SU-DHL-6 (cell line): ENCODE results near the gene FBXW5.

Experiments
- H2AFZ ChIP-seq: fragments of 200-600 bp; sonication (generic); 2 replicates; pipeline ENCODE4 v1.6.1; 2014; ENCODE audit warnings: low read depth, mild to moderate bottlenecking, moderate library complexity, mixed read lengths, antibody characterized with exemption, low read length; ENCODE audit not compliant: severe bottlenecking
- H3F3A ChIP-seq: fragments of 200-600 bp; shearing (Covaris generic); 2 replicates; pipeline ENCODE4 v1.6.0; 2016; ENCODE audit warnings: antibody characterized with exemption, mild to moderate bottlenecking; ENCODE audit not compliant: insufficient read depth
- H3K27ac ChIP-seq: fragments of 200-600 bp; sonication (generic); 2 replicates; pipeline ENCODE4 v1.5.1; 2016; ENCODE audit warnings: low read depth, mild to moderate bottlenecking, low read length, moderate library complexity, mixed read lengths
- H3K27me3 ChIP-seq: fragments of 200-600 bp; sonication (generic), shearing (Covaris generic); 2 replicates; pipeline ENCODE4 v1.6.0; 2014; ENCODE audit warnings: mild to moderate bottlenecking, low read length
- H3K36me3 ChIP-seq: fragments of 200-600 bp; sonication (generic); 2 replicates; pipeline ENCODE4 v1.6.1; 2014; ENCODE audit warnings: mild to moderate bottlenecking, low read length, mixed read lengths
- H3K4me2 ChIP-seq: fragments of 300-600, 200-600 bp; shearing (Covaris generic), sonication (generic); 2 replicates; pipeline ENCODE4 v1.6.0; 2014; ENCODE audit warnings: low read length, low read depth, mild to moderate bottlenecking; ENCODE audit not compliant: poor library complexity, severe bottlenecking
- H3K4me3 ChIP-seq: fragments of 200-600 bp; sonication (generic); 2 replicates; pipeline ENCODE4 v1.5.1; 2014; ENCODE audit warnings: antibody characterized with exemption, low read length, mild to moderate bottlenecking, mixed read lengths; ENCODE audit not compliant: insufficient read depth, poor library complexity, severe bottlenecking
- H3K79me2 ChIP-seq: fragments of 200-600 bp; sonication (generic); 2 replicates; pipeline ENCODE4 v1.6.1; 2014; ENCODE audit warnings: mild to moderate bottlenecking, low read length, moderate library complexity; ENCODE audit not compliant: insufficient read depth
- H3K9ac ChIP-seq: fragments of 200-600 bp; sonication (generic); 2 replicates; pipeline ENCODE4 v1.7.0; 2014; ENCODE audit warnings: mild to moderate bottlenecking, low read length
- H3K9me2 ChIP-seq: fragments of 200-600 bp; sonication (generic); replicated peaks from 2 replicates; pipeline ENCODE4 v1.6.1; 2014; ENCODE audit warnings: low read length; ENCODE audit not compliant: insufficient read depth
- H3K9me3 ChIP-seq: fragments of 200-600 bp; sonication (generic); 2 replicates; pipeline ENCODE4 v1.6.1; 2014; ENCODE audit warnings: low read length, mixed read lengths; ENCODE audit not compliant: insufficient read depth
- H4K20me1 ChIP-seq: fragments of 200-600 bp; sonication (generic); 2 replicates; pipeline ENCODE4 v1.6.1; 2014; ENCODE audit warnings: low read depth, mild to moderate bottlenecking, antibody characterized with exemption, low read length, moderate library complexity, mixed read lengths
- CTCF ChIP-seq: fragments of 200-600 bp; sonication (generic); IDR thresholded peaks from one replicate; pipeline ENCODE4 v1.5.1; 2017; ENCODE audit warnings: antibody characterized with exemption, mild to moderate bottlenecking, low read length, moderate library complexity; ENCODE audit not compliant: insufficient read depth, poor library complexity, severe bottlenecking
- EZH2phosphoT487 ChIP-seq: fragments of 200-600 bp; sonication (generic), shearing (Covaris generic); conservative IDR thresholded peaks from 2 replicates; pipeline ENCODE4 v1.6.1; 2018; ENCODE audit warnings: mild to moderate bottlenecking, antibody characterized with exemption, low read length, moderate library complexity, mixed read lengths

FBXW5 gene

GRCh38 chr9:136925414-136926153 lies 19.0 kb downstream of the FBXW5 start:
- no peaks in the 10 kb centered on the region for H4K20me1 ChIP-seq
- no peaks in the 10 kb centered on the region for H3K36me3 ChIP-seq
- no peak overlapping the region for H3K27ac ChIP-seq
- TF ChIP-seq EZH2phosphoT487: no peak
- TF ChIP-seq CTCF: no peak
- H2AFZ ChIP-seq: no peak overlapping the region
- no peak overlapping the region for H3K9ac ChIP-seq
- no peaks in the 10 kb centered on the region for H3K9me3 ChIP-seq
- H3K4me3 ChIP-seq: no peak overlapping the region
- H3K4me2 ChIP-seq: no peak overlapping the region
- H3F3A ChIP-seq: 0 out of 2 replicates have a peak, but pooled peaks cover 4% of the 10 kb centered on the region
- no peaks in the 10 kb centered on the region for H3K79me2 ChIP-seq
- H3K27me3 ChIP-seq: no peaks in the 10 kb centered on the region
- H3K9me2 ChIP-seq: no peaks in the 10 kb centered on the region

- Histone ChIP-seq H3K4me3 (no peak overlapping the region), H3K27me3 (no peaks in the 10 kb centered on the region), H3K79me2 (no peaks in the 10 kb centered on the region), H4K20me1 (no peaks in the 10 kb centered on the region), H3F3A (no peaks in the 10 kb centered on the region), H2AFZ (no peak overlapping the region), H3K9ac (no peak overlapping the region), H3K36me3 (no peaks in the 10 kb centered on the region), H3K4me2 (no peak overlapping the region), H3K27ac (no peak overlapping the region), H3K9me2 (no peaks in the 10 kb centered on the region), H3K9me3 (no peaks in the 10 kb centered on the region)
- TF ChIP-seq EZH2phosphoT487 (no peak), CTCF (no peak)
Observed at GRCh38 chr9:136923881-136924280, 20.7 kb downstream of the FBXW5 start.

- no peak overlapping the region for H3K27ac ChIP-seq
Observed at GRCh38 chr9:136922540-136922939, 22.0 kb downstream of the FBXW5 start.

More at GRCh38 chr9:136922540-136922939, 22.0 kb downstream of the FBXW5 start:
- Histone ChIP-seq H3K9ac (no peak overlapping the region), H3K27me3 (no peaks in the 10 kb centered on the region), H4K20me1 (no peaks in the 10 kb centered on the region), H3F3A (no peaks in the 10 kb centered on the region), H3K4me3 (no peak overlapping the region), H3K9me2 (no peaks in the 10 kb centered on the region), H3K79me2 (no peaks in the 10 kb centered on the region), H3K4me2 (no peak overlapping the region), H2AFZ (no peak overlapping the region), H3K36me3 (no peaks in the 10 kb centered on the region), H3K9me3 (no peaks in the 10 kb centered on the region)
- TF ChIP-seq CTCF: no peak
- no peak for TF ChIP-seq EZH2phosphoT487
